GM19238 (cell line): ENCODE measurements around the gene POC1A.
"Not testable (repeated sequence)": the region's sequence is repeated elsewhere in the genome, so short reads cannot be mapped to it uniquely, and the experiment has no call there.

ENCODE experiments used
- DNase-seq: peaks from one replicate; pipeline ENCODE4 v3.0.0; 2011; ENCODE audit warnings: low spot score; ENCODE audit not compliant: insufficient read length

POC1A gene

DNA sequence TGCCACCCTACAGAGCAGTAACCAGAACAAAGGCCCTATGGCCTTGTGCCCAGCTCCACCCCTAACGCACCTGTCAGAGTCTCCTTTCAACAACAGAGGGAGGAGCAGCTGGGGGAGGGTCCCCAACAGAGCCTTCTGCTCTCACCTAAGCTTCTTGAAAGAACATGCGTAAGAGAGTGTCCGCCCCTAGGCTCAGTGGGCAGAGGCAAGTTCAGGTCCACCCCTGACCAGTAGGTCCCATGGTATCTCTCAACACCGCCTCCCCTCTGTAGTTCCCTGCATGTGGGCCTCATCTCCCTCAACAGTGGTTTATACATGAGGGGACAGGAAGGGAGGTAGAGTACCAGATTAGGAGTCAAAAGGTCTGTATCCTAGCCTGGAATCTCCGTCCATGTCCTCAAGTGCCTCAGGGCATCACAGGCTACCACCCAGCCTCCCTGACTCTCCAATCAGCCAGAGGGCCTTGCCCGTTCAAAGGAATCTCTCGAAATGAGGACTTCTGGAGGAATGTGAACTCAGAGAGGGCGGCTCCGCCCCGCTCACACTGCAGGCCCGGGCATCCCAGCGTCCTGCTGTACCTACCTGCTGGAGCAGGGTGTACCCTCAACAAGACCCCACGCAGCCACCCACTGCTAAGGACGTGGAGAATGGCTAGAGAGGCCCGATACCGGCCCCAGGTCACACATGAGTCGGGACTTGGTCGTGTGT, 680 bp downstream of the POC1A start:
- no peak for DNase-seq

DNA sequence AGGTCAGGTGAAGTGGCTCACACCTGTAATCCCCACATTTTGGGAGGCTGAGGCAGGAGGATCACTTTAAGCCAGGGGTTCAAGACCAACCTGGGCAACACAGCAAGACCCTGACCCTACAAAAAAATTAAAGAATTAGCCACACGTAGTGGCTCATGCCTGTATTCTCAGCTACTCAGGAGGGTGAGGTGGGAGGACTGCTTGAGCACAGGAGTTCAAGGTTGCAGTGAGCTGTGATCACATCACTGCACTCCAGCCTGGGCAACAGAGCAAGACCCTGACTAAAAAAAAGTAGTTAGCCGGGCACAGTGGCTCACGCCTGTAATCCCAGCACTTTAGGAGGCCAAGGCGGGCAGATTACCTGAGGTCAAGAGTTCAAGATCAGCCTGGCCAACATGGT, 2.2 kb downstream of the POC1A start:
- DNase-seq = not testable (repeated sequence)

DNA sequence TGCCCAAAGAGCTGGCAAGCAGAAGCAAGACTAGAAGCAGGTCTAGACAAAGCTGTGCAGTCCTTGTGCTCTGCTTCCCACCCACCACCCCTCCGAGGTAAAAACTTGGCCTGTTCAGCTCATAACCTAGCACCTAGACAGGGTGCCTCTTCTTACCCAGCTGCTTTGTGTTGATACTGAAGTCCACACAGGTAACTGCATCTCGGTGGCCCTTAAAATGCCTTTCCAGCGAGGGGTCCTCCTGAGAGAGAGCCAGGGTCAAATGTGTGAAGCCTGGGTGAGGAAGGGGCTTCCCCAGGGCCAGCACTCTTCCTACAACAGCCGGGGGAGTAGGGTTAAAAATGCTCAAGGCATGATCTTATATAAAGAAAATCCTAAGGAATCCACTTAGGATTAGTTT, 3.4 kb downstream of the POC1A start:
- DNase-seq = no peak

DNA sequence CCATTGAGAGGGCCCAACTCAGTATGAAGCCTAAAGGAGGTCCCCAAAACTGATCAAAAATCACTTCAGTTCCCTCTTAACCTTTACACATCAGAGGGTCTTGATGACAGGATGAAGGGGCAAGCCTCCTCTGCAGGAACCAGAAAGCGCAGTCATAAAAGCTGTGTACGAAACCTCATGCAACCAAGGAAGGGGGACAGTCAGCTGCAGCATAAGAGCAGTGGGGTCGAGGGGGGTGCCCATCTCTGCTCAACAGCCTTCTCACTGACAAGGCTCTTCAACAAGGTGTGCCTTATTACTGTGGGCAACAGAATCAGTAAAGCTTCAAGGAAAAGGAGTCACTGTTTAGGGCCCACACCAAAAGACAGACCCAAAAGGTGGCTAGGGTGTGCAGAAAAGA, 3.9 kb downstream of the POC1A start:
- no peak for DNase-seq

DNA sequence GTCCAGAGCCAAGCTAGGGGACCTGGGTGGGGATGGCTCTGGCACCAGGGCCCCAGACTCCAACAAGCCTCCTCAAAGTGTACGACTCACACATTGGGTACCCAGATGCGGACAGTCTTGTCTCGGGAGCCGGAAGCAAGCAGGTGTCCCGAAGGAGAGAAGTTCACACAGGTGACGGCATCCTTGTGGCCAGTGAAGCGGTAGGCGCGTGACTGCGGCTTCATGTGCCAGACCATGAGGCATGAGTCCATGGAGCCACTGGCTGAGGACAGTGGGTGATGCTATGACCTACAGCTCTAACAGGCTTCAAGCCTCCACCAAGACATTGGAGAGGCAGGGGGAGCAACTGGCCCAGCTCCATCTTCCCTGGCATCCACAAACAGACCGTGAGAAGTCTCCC, 4.5 kb downstream of the POC1A start:
- DNase-seq = no peak

DNA sequence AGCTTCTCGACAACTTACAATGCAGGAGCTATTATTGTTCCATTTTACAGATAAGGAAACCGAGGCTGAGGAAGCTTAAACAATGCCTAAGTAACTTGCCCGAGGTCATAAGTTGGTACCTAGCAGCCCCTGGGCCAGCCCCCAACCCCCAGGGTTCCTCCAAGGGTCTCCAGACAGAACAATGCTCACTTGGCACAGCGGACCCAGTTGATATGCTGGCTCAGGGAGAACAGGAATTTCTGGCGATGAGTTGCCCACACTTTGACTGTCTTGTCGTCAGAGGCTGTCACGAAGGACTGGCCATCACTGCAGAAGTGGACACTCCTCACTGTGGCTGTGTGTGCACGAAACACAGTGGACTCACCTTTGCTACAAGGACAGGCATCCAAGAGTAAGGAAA, 5.2 kb downstream of the POC1A start:
- no peak for DNase-seq

DNA sequence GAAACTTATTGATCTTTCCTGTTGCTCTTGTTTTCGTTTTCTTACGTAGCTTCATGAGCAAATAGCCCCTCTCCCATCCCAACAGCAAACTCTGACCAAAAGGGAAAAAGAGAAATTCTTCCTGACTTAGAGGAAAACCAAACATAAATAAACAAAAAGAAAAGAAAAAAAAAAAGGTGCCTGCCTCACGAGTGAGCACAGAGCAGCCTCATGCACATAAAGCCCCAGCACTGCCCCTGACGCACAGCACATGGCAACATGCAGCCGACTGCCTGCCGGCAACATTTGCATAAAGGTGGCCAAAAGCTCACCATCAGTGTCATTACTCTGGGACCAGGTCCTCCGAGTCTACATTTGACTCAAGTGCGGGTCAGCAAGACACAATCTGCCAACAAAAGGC, 6.4 kb downstream of the POC1A start:
- no peak for DNase-seq

DNA sequence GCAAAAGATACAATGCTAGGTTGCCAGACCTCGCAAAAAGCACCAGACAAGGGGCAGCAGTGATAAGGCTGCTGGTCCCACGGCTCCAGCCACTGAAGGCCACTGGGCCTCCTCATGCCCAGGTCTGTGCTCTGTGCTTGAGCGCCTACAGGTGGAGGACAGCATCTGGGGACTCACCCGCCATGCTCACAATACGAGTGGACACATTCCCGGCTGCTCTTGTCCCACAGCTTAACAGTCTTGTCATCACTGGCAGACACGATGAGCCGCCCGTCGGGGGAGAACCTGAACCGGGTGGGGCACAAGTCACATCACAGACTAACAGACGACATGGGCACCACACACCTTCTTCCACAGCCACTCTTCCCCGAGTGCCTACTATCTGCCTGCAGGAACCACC, 7.4 kb downstream of the POC1A start:
- no peak for DNase-seq

DNA sequence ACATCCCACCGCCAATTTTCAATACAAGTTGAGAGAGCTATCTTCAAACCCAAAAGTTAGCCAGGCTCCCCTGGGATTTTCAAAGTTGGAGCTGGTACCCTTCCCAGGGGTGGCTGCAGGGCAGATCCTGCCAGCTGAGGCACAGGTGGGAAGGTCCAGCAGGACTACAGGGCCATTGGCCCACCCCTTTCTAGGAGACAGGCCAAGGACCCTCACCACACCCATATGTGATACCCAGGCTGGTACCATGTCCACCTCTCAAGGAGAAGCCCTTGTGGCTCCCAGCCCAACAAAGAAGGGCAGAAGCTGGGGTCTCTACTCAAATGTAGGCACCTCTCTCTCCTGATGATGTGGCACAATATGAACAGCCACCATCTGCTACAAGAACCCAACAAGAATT, 8.0 kb downstream of the POC1A start:
- no peak for DNase-seq

DNA sequence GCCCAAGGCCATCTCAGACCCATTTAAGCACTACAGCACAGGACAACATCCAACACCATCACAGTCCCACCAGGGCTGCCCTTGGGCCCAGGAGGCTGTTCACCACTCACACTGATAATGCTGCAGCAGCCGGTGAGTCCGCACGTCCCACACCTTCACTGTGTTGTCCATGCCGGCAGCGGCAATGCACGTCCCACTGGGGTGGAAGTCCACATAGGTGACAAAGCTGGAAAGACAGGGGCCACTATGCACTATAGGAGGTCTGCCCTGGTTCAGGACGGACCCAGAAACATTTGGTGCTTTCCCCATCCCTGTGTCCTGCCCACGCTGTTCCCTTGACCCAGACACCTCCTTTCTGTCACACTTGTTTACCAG, 8.5 kb downstream of the POC1A start:
- DNase-seq = no peak

DNA sequence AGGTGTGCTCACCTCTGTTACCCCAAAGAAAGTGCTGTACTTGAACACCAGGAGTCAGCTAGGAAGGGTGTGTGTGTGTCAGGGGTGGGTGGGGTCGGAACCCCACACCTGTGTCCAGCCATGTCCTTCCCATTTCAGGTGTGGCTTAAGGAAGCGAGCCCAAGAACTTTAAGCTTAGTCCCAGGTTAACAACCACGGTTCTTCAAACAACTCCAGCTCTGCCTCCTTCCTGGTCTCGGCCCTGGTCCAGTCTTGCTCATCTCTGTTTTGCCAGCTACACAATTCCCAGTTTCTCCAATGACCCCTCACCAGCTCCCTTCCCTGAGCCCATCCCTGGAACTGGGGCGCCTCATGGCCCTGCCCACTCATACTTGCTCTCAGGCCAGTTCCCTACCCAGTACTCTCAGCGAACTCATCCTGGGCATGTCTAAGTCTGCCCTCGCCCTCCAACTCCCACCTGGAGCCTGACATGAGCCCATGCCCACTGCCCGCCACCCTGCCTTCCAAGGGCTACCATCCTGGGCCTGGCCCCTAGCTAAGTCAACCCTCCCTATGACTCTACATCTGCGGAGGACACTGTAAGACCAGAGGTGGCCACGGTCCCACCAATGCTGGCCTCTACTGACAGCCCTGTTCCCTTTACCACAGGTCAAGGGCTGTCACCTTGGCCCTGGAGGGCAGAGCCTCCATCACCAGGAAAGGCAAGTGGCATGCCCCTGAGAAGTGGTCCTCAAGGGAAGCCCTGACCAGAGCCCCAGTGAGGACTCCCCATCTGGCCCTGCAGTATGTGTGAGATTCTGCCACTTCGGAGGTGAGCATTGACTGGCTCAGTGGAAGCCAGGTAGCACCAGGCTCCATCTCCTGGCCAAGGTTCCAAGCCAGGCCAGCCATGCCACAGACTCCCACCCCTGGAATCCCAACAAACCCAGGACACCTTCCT, 9.2 kb downstream of the POC1A start:
- no peak for DNase-seq

DNA sequence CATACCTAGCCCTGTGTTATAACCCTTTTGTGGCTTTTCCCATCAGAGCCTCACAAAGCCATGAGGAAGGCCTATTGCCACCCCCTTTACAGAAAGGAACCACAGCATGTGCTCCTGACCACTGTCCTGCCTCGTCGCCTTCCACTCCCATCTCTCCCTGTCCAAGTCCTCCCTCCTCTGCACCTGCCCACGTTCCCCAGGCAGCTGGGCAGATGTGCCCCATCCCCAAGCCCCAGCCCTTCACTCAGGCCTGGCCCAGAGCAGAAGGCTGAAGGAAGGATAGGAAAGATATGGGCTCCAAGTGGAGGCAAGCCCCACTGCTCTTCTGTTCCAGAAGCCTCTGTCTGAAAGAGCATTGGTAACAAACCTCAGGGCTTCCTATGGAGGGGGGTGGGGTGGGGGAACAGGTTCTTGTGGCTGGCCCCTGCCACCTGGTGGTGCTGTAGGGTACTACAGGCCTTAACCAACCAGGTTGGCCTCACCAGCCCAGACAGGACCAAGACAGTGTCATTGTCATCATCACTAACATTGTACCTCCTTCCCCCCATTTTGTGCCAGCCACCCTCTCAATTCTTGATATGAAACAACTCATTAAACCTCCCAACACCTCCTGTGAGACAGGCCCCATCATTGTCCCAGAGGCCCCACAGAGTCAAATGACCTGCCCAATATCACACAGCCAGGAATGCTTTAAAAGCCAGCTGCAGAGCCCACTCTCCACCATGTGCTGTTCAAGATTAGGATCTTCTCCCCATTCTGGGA, 10.0 kb downstream of the POC1A start:
- peak; percentile 89 for DNase-seq

DNA sequence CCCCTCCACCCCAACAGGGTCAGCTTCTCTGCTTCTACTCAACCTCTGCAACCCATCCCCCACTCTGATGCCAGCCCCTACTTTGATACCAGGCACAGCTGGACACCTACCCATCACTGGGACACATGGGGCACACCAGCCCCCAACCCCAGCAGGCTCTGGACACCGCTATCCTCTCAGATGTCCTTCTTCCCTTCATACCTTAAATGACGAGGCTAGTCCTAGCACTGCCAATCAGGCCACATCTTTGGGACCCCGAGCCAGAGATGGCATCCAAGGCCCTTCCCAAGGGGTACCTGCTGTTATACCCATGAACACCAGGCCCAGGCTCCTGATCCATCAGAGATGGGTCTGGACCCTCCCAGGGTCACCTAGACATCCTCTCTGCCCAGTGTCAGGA, 10.6 kb downstream of the POC1A start:
- no peak for DNase-seq

DNA sequence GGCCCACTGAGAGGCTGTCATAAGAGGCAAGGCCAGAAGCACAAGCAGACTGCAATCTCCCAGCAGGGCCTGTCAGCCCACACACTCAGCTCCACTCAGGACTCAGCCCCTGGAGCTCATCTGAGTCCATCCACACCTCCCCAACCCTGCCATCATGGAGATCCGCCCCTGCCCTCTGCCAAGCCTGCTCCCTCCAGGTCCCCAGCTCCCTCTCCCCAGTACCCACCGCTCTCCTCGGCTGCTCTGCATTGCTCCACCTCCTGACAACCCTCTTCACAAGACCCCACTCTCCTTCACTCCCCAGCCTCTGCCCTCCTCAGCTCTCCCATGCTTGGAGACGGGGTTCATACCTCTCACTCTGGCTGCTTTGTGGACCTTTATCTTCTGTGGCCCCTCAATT, 11.1 kb downstream of the POC1A start:
- no peak for DNase-seq

DNA sequence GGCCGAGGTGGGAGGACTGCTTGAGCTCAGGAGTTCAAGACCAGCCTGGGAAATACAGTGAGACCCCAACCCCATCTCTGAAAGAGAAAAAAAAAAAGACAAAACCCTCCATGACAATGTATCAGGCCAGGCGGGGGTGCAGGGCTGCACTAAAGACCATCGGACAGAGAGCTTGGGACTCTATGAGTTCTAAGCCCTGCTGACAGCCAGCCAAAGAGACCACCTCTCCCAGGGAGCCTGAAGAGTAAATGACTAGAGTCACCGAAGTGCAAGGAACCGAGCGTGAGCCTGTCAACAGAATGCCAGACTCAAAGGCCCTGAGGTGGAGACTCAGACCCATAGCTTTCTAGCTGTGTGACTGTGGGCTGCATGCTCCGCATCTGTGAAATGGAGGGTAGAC, 12.5 kb downstream of the POC1A start:
- DNase-seq = no peak

DNA sequence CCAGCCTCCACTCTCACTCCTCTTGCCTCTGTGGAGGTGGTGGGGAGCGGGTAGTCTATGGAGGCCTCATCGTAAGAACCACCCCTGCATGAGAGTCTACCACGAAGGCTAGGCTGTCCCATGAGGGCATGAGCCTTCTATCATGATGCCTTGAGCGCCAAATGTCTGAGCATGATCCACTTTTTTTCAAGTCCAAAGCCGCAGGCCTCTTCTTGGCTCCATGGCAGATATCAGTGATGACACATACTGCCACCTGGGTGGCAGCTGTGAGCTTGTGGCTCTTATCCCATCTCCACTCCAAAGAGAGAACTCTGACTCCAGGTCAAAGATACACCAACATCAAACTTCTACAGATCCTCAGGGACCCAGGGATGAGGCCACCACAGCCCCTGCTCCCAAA, 13.5 kb downstream of the POC1A start:
- DNase-seq = no peak

DNA sequence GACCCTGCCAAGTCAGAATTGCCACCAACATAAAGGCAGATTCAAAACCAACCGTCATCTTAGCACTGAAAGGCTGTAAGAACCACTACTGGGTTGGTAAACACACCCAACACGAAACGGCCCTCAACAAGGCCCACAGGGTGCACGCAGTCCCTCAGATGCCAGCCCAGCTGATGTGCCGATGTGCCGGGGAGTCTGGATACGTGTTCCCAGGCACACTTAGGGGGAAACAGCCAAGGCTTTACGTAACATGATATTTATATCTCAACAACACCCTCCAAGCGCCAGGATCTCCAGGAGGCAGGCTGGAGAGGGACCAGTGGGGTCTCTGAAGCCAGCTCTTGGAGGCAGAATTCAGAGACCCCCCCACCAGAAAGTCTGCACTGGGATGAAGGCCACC, 14.2 kb downstream of the POC1A start:
- no peak for DNase-seq

DNA sequence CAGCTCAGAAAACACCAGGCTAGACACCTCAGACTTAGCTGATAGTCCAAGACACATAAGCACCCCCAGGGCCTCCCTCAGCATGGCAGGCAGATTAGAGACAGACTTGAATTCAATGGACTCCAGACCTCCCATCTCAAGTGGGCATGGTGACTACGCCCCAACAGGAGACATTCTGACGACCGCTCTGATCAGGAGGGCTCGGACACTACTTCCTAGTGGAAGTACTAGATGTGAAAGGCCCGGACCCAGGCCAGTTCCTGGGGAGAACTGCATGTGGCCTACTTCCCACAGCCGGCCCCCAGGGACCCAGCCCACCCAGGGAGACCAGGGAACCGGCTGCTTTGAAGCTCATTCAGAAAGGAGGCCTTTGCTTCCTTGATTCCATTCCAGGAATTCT, 16.9 kb downstream of the POC1A start:
- DNase-seq = no peak

DNA sequence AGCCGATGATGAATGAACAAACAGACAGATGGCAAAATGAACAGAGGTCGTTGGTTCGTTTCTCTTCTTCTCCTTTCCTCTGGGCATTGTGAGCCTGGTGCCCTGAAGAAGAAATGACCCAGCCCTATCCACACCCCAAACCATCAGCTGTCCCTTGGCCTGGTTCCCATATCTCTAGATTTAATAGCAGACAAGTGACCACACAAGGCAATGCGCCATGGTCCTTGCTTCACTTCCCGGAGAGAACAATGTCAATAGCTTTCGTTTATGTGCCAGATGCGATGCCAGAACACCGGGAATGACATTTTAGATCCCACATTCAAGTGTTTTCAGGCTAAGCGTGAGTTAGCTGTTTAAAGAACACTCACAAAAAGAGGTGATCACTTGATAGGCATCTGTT, 17.7 kb downstream of the POC1A start:
- no peak for DNase-seq

DNA sequence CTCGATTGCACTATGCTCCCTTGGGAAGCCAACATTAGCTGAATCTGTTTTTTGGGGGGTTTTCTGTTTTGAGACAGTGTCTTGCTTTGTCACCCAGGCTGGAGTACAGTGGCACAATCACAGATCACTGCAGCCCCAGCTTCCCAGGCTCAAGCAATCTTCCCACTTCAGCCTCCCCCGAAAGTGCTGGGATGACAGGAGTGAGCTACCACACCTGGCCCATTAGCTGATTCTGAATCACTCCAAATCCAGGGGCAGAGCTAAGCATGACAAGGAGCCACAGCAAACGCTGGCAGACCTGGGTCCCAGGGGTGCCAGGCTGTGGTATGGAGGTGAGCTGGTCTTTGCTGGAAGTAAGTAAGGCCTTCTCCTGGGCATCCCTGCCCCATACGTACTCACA, 18.9 kb downstream of the POC1A start:
- DNase-seq = no peak

DNA sequence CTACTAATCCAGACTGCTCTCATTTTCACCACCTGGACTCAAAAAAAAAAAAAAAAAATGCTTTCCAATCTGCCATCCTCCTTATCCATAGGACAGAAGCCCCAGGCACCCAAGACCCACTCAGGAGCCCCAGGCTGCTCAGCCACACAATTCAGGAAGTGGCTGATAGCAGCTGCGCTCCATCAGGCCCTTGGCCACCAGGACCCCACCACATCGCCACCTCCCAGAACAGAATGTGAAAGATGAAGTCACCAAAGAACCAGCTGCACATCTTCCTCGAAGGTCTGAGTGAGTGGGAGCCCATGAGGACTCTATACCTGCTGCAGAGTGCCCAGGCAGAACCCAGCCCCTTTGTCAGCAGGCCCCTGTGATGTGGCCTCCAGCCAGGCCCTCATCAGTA, 19.5 kb downstream of the POC1A start:
- DNase-seq = no peak

DNA sequence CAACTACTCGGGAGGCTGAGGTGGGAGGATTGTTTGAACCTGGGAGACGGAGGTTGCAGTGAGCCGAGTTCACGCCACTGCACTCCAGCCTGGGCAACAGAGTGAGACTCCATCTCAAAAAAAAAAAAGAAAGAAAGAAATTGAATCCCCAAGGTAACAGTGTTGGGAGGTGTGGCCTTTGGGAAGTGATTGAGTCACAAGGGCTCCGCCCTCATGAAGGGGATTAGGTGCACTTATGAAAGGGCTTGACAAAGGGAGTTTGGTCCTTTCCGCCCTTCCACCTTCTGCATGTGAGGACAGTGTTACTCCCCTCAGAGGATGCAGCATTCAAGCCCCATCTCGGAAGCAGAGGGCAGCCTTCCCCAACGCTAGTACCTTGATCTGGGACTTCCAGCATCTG, 21.3 kb downstream of the POC1A start:
- no peak for DNase-seq
